ENCODE data around the gene FZD10.

- TF ChIP-seq CTCF (IDR thresholded peaks at IDR 0.05) (no peak), POLR2A (IDR thresholded peaks at IDR 0.05) (no peak)
Observed at GRCh38 chr12:130131801-130132200, 30.5 kb upstream of the FZD10 start.

All from thyroid gland (tissue), 4 donors.